DOHH2 (cell line): ENCODE measurements around the gene ISOC2.

ENCODE experiments used
- H3F3A ChIP-seq: fragments of 200-600 bp; sonication (generic), shearing (Covaris generic); 2 replicates; pipeline ENCODE4 v1.6.0; 2016; ENCODE audit warnings: antibody characterized with exemption, mild to moderate bottlenecking; ENCODE audit not compliant: control insufficient read depth, insufficient read depth
- H3K27ac ChIP-seq: fragments of 200-600 bp; sonication (generic); 2 replicates; pipeline ENCODE4 v1.5.1; 2014; ENCODE audit warnings: low read depth, mild to moderate bottlenecking, low read length, moderate library complexity
- H3K27me3 ChIP-seq: fragments of 200-600 bp; sonication (generic); 2 replicates; pipeline ENCODE4 v1.6.1; 2014; ENCODE audit warnings: mild to moderate bottlenecking, low read length, mixed read lengths; ENCODE audit not compliant: control insufficient read depth
- H3K36me3 ChIP-seq: fragments of 200-600 bp; sonication (generic); 2 replicates; pipeline ENCODE4 v1.6.1; 2014; ENCODE audit warnings: mild to moderate bottlenecking, low read length, moderate library complexity, mixed read lengths; ENCODE audit not compliant: control insufficient read depth
- H3K4me1 ChIP-seq: fragments of 200-600 bp; sonication (generic); 2 replicates; pipeline ENCODE4 v1.6.1; 2014; ENCODE audit warnings: mild to moderate bottlenecking, low read length, mixed read lengths; ENCODE audit not compliant: control insufficient read depth
- H3K4me2 ChIP-seq: fragments of 200-600 bp; sonication (generic); 2 replicates; pipeline ENCODE4 v1.6.0; 2014; ENCODE audit warnings: mild to moderate bottlenecking, low read length, moderate library complexity
- H3K4me3 ChIP-seq: fragments of 200-600 bp; sonication (generic); 2 replicates; pipeline ENCODE4 v1.5.1; 2014; ENCODE audit warnings: mild to moderate bottlenecking, low read length, mixed read lengths
- H3K79me2 ChIP-seq: fragments of 200-600 bp; sonication (generic); 2 replicates; pipeline ENCODE4 v1.6.1; 2014; ENCODE audit warnings: mild to moderate bottlenecking, low read length, mixed read lengths; ENCODE audit not compliant: control insufficient read depth
- H3K9me2 ChIP-seq: fragments of 200-600 bp; sonication (generic); replicated peaks from 2 replicates; pipeline ENCODE4 v1.6.1; 2014; ENCODE audit warnings: mild to moderate bottlenecking, low read length, mixed read lengths; ENCODE audit not compliant: control insufficient read depth
- H3K9me3 ChIP-seq: fragments of 200-600 bp; sonication (generic); 2 replicates; pipeline ENCODE4 v1.6.1; 2014; ENCODE audit warnings: antibody characterized with exemption, low read length, mixed read lengths; ENCODE audit not compliant: control insufficient read depth, insufficient read depth
- H4K20me1 ChIP-seq: fragments of 200-600 bp; sonication (generic); 2 replicates; pipeline ENCODE4 v1.6.0; 2014; ENCODE audit warnings: low read depth, mild to moderate bottlenecking, antibody characterized with exemption, low read length, moderate library complexity; ENCODE audit not compliant: control insufficient read depth, insufficient read depth
- EZH2phosphoT487 ChIP-seq: fragments of 200-600 bp; sonication (generic); IDR thresholded peaks from 2 replicates; pipeline ENCODE4 v1.6.1; 2017; ENCODE audit warnings: borderline replicate concordance, mild to moderate bottlenecking, antibody characterized with exemption, low read length, moderate library complexity, mixed read lengths
- TF ChIP-seq, protein P1 (sequence below): fragments of 200-600 bp; sonication (generic); IDR thresholded peaks from one replicate; pipeline ENCODE4 v1.5.1; 2014; ENCODE audit warnings: antibody characterized with exemption, mild to moderate bottlenecking, low read depth, low read length; ENCODE audit not compliant: poor library complexity, severe bottlenecking

Gene ISOC2

DNA sequence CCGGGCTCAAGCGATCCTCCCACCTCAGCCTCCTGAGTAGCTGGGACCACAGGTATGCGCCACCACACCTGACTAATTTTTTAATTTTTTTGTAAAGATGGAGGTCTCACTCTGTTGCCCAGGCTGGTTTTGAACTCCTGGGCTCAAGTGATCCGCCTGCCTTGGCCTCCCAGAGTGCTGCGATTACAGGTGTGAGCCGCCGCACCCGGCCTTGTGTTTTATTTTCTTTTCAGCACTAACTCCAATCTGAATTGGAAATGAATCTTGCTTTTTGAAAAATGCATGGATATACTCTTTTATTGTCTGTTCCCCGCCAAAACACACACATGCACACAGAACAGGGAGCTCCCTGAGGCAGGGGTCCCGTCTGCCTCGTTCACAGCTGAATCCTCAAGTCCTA, 1.3 kb upstream of the ISOC2 start:
- Histone ChIP-seq H3K36me3 (no peaks in the 10 kb centered on the region), H4K20me1 (0 out of 2 replicates have a peak, but pooled peaks cover 3% of the 10 kb centered on the region), H3K4me1 (peaks cover 18% of the 10 kb centered on the region), H3K79me2 (peaks cover 16% of the 10 kb centered on the region), H3K27ac (no peak overlapping the region), H3K9me3 (no peaks in the 10 kb centered on the region), H3K4me3 (no peak overlapping the region), H3K4me2 (no peak overlapping the region; the same call in 1 of the 2 replicates), H3K9me2 (no peaks in the 10 kb centered on the region), H3F3A (peaks cover 11% of the 10 kb centered on the region), H3K27me3 (no peaks in the 10 kb centered on the region)
- TF ChIP-seq, protein P1, sequence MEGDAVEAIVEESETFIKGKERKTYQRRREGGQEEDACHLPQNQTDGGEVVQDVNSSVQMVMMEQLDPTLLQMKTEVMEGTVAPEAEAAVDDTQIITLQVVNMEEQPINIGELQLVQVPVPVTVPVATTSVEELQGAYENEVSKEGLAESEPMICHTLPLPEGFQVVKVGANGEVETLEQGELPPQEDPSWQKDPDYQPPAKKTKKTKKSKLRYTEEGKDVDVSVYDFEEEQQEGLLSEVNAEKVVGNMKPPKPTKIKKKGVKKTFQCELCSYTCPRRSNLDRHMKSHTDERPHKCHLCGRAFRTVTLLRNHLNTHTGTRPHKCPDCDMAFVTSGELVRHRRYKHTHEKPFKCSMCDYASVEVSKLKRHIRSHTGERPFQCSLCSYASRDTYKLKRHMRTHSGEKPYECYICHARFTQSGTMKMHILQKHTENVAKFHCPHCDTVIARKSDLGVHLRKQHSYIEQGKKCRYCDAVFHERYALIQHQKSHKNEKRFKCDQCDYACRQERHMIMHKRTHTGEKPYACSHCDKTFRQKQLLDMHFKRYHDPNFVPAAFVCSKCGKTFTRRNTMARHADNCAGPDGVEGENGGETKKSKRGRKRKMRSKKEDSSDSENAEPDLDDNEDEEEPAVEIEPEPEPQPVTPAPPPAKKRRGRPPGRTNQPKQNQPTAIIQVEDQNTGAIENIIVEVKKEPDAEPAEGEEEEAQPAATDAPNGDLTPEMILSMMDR: no peak
- TF ChIP-seq EZH2phosphoT487: no peak

DNA sequence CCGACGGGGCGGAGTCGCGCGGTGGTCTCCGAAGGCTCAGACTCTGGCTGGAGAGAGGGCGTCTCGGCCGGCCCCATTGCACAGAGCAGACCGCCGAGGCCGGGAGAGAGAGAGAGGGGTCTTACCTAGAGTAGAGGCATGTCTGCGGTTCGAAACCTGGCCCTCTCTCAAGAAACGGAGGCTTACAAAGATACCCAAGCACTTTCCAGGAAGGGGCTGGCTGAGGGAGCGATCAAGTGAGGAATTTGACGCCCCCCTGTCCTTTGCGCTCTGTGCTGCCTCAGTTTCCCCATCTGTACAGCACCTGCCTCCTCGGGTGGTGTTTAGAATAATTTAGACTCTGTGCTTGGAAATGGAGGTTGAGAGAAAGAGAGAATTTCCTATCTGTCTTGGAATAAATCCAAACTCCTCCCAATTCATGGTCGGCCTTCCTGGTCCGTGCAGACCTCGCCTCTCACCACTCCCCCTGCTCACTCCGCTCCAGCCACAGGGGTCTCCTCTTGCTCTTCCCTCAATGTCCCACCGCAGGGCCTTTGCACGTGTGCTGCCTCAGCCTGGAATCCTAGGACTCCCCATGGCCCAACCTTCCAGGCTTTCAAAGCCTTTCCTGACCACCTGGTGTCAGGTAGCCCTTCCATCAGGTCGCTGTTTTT, 658 bp upstream of the ISOC2 start:
- peak overlapping the region; percentile 78 for H3K4me3 ChIP-seq
- H3K27ac ChIP-seq: no peak overlapping the region
- H3K36me3 ChIP-seq: no peaks in the 10 kb centered on the region
- no peaks in the 10 kb centered on the region for H3K9me3 ChIP-seq
- H3K79me2 ChIP-seq: peaks cover 16% of the 10 kb centered on the region
- H3F3A ChIP-seq: peaks cover 11% of the 10 kb centered on the region
- H3K27me3 ChIP-seq: no peaks in the 10 kb centered on the region
- H3K4me2 ChIP-seq: peak overlapping the region; percentile 91
- H4K20me1 ChIP-seq: 0 out of 2 replicates have a peak, but pooled peaks cover 3% of the 10 kb centered on the region
- peaks cover 18% of the 10 kb centered on the region for H3K4me1 ChIP-seq
- H3K9me2 ChIP-seq: no peaks in the 10 kb centered on the region
- TF ChIP-seq, protein P1: no peak
- TF ChIP-seq EZH2phosphoT487: no peak

DNA sequence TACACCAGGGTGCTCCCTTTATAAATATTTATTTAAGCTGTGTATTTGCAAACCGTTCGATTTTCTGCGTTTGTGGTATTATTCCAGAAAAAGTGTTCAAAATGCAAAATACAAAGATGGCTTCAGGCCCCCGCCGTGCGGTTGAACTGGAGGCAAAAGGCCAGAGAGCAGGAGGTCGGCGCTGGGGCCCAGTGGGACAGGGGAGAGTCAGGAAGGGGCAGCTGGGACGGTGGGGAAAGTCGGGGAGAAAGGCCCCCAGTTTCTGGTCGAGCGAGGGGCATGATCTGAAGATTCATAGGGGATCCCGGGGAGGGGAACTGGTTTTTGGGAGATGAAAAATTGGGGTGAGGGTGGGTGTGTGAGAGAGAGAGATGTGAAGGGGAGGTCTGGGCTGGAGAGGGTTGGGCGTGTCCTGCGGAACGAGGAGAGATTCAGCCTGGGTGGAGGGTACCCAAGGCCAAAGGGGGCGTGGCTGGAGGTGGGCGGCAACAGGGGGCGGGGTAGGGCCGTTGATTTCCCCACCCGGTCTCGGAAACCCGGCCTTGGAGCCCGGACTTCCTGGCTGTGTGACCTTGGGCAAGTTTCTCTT, 678 bp downstream of the ISOC2 start:
- Histone ChIP-seq H3K36me3 (no peaks in the 10 kb centered on the region), H3K27ac (peak overlapping the region; percentile 51), H4K20me1 (0 out of 2 replicates have a peak, but pooled peaks cover 3% of the 10 kb centered on the region), H3K9me2 (no peaks in the 10 kb centered on the region), H3F3A (peaks cover 11% of the 10 kb centered on the region), H3K79me2 (peaks cover 16% of the 10 kb centered on the region), H3K4me3 (peak overlapping the region; percentile 93), H3K27me3 (no peaks in the 10 kb centered on the region), H3K9me3 (no peaks in the 10 kb centered on the region), H3K4me1 (peaks cover 18% of the 10 kb centered on the region), H3K4me2 (peak overlapping the region; percentile 98)
- TF ChIP-seq EZH2phosphoT487: no peak
- TF ChIP-seq, protein P1: no peak
